HG03097 (cell line): ENCODE data around the gene ATP5PO.
"Not testable (repeated sequence)": the region's sequence is repeated elsewhere in the genome, so short reads cannot be mapped to it uniquely, and the experiment has no call there.

ENCODE experiments used
- ATAC-seq: cut with Tn5 transposase; IDR thresholded peaks from one replicate; pipeline ENCODE4 v1.9.1; 2021; ENCODE audit not compliant: unreplicated experiment, low FRiP score

The ATP5PO gene

DNA sequence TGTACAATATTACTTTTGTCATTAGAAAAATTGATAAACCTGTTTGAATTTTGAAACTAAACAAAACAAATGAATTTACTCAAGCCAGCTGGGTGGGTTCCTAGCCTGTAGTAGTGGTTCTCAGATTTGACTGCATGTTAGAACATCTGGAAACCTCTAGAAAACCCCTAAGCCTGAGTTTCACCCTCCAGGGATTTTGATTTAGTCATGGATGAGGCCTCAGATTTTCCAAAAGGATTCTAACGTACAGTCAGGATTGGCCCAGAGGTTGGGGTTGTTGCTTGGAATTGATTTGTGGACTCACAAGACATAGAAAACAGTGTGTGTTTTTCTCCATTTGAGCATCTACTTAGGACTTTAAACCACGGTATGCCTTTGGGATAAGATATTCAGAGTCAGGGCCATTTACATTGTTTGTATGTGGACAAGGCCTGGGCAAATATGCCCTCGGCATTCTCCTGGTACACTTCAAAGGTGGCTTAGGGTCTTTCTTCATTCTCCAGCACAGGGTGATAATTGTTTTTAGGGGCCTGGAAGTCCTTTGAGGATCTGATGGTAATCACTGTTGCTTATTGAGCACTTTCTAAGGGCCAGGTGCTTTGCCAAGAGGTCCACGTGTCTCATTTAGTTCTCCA is 42.6 kb downstream of the ATP5PO start:
- ATAC-seq, result no peak

DNA sequence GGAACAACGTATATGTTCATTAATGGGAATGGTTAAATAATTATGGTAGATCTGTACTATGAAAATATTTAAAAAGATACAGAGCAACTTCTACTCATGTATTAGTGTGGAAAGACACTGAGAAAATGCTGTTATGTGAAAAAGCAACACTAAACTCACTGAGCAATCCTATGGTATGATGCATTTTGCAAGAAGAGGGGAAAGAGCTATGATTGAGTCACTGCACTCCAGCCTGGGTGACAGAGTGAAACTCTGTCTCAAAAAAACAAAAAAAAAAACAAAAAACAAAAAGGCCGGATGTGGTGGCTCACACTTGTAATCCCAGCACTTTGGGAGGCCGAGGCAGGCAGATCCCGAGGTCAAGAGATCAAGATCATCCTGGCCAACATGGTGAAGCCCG is 44.4 kb downstream of the ATP5PO start:
- no peak for ATAC-seq

DNA sequence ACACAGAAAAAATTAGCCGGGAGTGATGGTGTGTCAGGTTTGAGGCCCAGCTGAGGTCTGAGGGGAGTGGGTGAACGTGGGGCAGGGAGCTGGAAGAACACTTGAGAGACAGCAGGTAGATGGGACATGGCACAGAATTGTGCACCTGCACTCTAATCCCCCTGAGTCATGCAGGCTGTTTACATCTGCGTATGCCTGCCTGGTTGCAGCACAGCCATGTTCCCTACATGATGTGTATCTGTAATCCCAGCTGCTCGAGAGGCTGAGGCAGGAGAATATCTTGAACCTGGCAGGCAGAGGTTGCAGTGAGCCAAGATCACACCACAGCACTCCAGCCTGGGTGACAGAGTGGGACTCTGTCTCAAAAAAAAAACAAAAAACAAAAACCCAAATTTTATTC is 44.8 kb downstream of the ATP5PO start:
- no peak for ATAC-seq

GRCh38 chr21:33869873-33870272 is 45.7 kb downstream of the ATP5PO start:
- ATAC-seq, result no peak

- ATAC-seq, result not testable (repeated sequence)
Measured at GRCh38 chr21:33867868-33868267, 47.7 kb downstream of the ATP5PO start.

DNA sequence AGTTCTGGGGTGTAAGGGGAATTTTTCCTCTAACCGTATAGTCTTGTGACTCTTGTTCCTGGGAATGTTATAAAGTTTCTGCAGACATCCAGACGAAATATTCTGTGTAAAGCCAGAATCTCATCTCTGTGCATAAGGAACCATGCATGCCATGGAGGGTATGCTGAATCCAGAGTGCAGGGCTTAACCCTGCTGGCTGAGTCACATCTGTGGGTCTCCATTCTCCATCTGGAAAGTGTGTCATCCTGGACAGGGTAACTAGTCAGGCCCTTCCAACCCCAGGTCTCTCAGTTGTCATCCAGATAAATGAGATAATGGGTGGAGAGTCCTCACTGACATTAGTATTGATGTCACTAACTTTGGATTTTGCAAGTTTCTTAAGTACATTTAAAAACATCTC is 48.8 kb downstream of the ATP5PO start:
- no peak for ATAC-seq

- ATAC-seq, result no peak
Measured at GRCh38 chr21:33865996-33866575, 49.5 kb downstream of the ATP5PO start.

DNA sequence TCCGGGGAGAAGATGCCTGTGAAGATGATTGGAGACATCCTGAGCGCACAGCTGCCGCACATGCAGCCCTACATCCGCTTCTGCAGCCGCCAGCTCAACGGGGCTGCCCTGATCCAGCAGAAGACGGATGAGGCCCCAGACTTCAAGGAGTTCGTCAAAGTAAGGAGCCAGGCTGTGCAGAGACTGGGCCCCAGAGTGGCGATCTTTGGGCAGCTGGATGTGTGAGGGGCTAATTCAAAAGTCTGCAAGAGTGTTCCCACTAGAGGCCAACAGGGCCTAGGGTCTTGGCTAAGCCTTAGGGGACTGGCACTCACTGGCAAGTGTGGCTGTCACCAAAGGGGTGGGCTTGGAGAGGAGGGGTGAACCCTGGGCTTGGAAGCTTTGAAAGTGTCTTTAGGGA is 50.4 kb downstream of the ATP5PO start:
- ATAC-seq, result no peak

- no peak for ATAC-seq
Measured at GRCh38 chr21:33864150-33864549, 51.5 kb downstream of the ATP5PO start.

GRCh38 chr21:33863191-33863590 is 52.4 kb downstream of the ATP5PO start:
- not testable (repeated sequence) for ATAC-seq

- no peak for ATAC-seq
Measured at GRCh38 chr21:33861125-33861524, 54.5 kb downstream of the ATP5PO start.

- no peak for ATAC-seq
Measured at GRCh38 chr21:33860332-33860879, 55.2 kb downstream of the ATP5PO start.

DNA sequence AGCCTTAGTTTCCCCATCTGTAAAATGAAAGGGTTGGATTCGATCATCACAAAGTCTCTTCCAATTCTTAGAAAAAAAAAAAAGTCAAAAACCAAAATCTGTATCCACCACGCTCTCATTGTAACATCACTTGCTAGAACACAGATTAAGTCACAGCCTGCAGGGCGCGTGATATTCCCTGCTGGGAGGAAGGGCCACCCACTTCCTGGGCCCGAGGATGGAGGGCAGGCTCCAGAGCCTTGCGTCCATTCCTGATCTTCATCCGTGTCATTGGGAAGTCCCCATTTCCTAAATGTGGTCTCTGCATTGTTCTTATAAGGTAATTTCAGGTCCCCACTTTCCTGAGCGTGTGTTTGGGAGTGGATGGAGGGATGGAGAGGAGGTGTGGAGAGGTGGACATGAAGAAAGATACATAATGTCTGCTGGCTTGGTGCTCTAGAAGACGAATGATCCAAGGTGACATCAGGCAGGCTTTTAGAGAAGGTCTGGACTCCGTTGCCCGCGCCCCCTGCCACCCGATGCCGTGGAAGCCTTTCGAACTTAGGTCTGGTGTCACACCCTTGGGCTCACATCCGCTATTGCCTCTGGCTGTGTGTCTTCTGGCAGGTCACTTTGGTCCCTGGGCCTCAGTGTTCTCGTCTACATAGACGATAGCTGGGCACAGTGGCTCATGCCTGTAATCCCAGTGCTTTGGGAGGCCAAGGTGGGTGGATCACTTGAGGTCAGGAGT is 56.1 kb downstream of the ATP5PO start:
- no peak for ATAC-seq

DNA sequence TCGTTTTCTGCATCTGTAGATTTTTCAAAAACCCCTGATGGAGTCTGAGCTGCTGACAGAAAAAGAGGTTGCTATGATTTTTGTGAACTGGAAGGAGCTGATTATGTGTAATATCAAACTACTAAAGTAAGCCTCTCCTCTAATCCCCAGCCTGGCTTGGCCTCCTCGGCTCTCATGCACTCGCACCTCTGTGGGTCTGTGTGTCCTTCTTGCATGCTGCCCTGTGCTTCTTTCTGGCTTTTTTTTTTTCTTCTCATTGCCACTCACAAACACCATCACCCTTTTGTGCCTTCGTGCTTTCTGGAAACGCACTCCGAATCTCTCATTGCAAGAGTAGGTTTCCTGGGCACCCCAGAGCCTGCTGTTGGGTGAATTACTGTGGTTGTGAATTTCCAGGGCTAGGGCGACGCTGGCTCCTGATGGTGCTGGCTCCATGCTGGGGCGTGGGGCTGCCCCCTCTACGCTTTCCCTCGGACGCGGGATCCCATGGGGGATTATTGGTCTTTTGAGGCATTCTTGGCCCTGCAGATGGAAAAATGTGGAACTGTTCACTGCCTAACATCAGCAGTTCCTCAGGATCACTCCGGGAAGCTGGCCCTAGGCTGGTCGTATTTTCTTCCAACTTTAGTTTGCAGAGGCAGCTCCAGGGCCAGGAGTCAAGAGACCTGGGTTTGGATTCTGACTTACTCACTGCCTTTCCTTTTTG is 56.8 kb downstream of the ATP5PO start:
- no peak for ATAC-seq

GRCh38 chr21:33857846-33858666 is 57.5 kb downstream of the ATP5PO start:
- ATAC-seq, result no peak

GRCh38 chr21:33856893-33857527 is 58.6 kb downstream of the ATP5PO start:
- no peak for ATAC-seq

DNA sequence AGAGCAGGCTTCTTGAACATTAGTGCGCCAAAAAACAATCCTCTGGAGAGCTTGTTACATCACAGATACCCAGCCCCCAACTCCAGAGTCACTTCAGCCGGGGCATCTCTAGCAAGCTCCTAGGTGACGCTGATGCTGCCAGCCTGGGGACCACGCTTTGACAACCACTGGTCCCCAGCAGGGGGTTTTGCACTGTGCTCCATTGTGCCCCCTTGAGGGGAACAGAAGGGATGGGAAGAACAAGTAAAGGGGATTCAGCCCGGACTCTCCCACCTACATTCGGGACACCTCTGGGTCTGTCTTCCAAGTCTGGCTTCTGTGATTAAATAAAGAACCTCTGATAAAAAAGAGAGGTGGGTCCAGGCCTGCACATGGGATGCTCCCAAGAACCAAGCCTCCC is 60.4 kb downstream of the ATP5PO start:
- ATAC-seq, result no peak

- ATAC-seq, result no peak
Measured at GRCh38 chr21:33854604-33855003, 61.0 kb downstream of the ATP5PO start.
